Sigmoid colon (tissue), 7 donors: Measurements from ENCODE around the gene PALB2. TPM values are rescaled to one million over a fixed set of nuclear protein-coding genes. Genes with fewer than 3 reads are reported as not detected.

Experiments used
- DNase-seq: peaks from one replicate; pipeline ENCODE4 v3.0.0-alpha.2; 2019
- H3K27ac ChIP-seq, 4 donors: fragments of 200-600 bp; sonication (generic); one replicate each; pipeline ENCODE4 v1.5.1; 2016 to 2019; ENCODE audit warnings: mild to moderate bottlenecking in 1 of 4
- H3K27me3 ChIP-seq, 3 donors: fragments of 200-600 bp; sonication (generic); one replicate each; pipeline ENCODE4 v1.5.1; 2019; ENCODE audit warnings: mild to moderate bottlenecking in 1 of 3
- H3K36me3 ChIP-seq, 4 donors: fragments of 200-600 bp; sonication (generic); one replicate each; pipeline ENCODE4 v1.5.1; 2016 to 2019
- H3K4me1 ChIP-seq, 4 donors: fragments of 200-600 bp; sonication (generic); one replicate each; pipeline ENCODE4 v1.5.1; 2017 to 2019
- H3K4me3 ChIP-seq, 4 donors: fragments of 200-600 bp; sonication (generic); one replicate each; pipeline ENCODE4 v1.5.1; 2017 to 2019; ENCODE audit warnings: mild to moderate bottlenecking in 2 of 4, moderate library complexity in 1 of 4
- H3K9me3 ChIP-seq, 4 donors: fragments of 200-600 bp in 3 of 4; sonication (generic) in 3 of 4; one replicate each; pipeline versions ENCODE4 v1.5.1 to v1.6.1; 2013 to 2019
- CTCF ChIP-seq, 4 experiments: fragments of 450-650 bp in 3 of 4; fragments of 200-600 bp in 1 of 4; IDR thresholded peaks; one replicate each; pipeline ENCODE4 v1.5.1; 2016 to 2019; ENCODE audit warnings: antibody characterized with exemption in 4 of 4, mild to moderate bottlenecking in 3 of 4, moderate library complexity in 2 of 4
- EP300 ChIP-seq, 4 donors: sonication (generic); formaldehyde crosslinking; IDR thresholded peaks; one replicate each; pipeline ENCODE4 v1.6.1; 2017; ENCODE audit warnings: antibody characterized with exemption in 4 of 4
- POLR2A ChIP-seq, 2 donors: fragments of 450-650 bp; IDR thresholded peaks; one replicate each; pipeline ENCODE4 v1.6.1; 2016; ENCODE audit warnings: antibody characterized with exemption in 2 of 2, mild to moderate bottlenecking in 2 of 2, moderate library complexity in 2 of 2
- POLR2AphosphoS5 ChIP-seq, 4 donors: sonication (generic); formaldehyde crosslinking; IDR thresholded peaks; one replicate each; pipeline ENCODE4 v1.6.1; 2017; ENCODE audit warnings: antibody characterized with exemption in 4 of 4
- WGBS, 2 donors: extraction: QIAGEN DNeasy Blood & Tissue Kit; methylation state at CpG; one replicate each; pipeline ENCODE4 v1.1.7; 2013; 5-methylcytosine and 5-hydroxymethylcytosine counted together
- intact Hi-C: fragments of 100-400 bp; cut with DNase I; formaldehyde crosslinking; loops from one replicate; pipeline ENCODE4 v1.15.1; 2023
- polyA plus RNA-seq, 3 donors: library from polyadenylated mRNA; stranded (reverse); fragments of 200-250 nt; gene quantifications; one replicate each; pipeline ENCODE4 v1.2.3, GENCODE V29; 2013
- total RNA-seq, 4 donors: library from RNA; depleted of rRNA; stranded (reverse); fragments of >200 nt; gene quantifications; one replicate each; pipeline ENCODE4 v1.1.0, GENCODE V29; 2016
- donor health status: healthy with polysubstance abuse.
- donor health status: Bipolar disorder and iron deficiency.
- donor health status: healthy.

The PALB2 gene
- total and polyA plus RNA-seq, 7 donors: 7.2 to 11.2 (median 8.1) TPM

- DNase-seq: no peak
- no peak overlapping the region for H3K27ac ChIP-seq
- peaks cover 14 to 87% (median 32%) of the 10 kb centered on the region in 4 donors for H3K36me3 ChIP-seq
- no peak overlapping the region for H3K4me3 ChIP-seq
- peaks cover 0 to 17% (median 9%) of the 10 kb centered on the region in 4 donors for H3K4me1 ChIP-seq
- intact Hi-C loops: no loop called here
- TF ChIP-seq POLR2A (IDR thresholded peaks at IDR 0.05) (no peak), POLR2AphosphoS5 (IDR thresholded peaks at IDR 0.05) (no peak), EP300 (IDR thresholded peaks at IDR 0.05) (no peak)
- H3K9me3 ChIP-seq: no peaks in the 10 kb centered on the region
- H3K27me3 ChIP-seq: no peaks in the 10 kb centered on the region
These were observed 60.7 kb downstream of the PALB2 start for GRCh38 chr16:23580391-23580790.

- Histone ChIP-seq H3K27ac (no peak overlapping the region), H3K9me3 (no peaks in the 10 kb centered on the region), H3K4me1 (peaks cover 0 to 10% (median 1%) of the 10 kb centered on the region in 4 donors), H3K27me3 (no peaks in the 10 kb centered on the region), H3K4me3 (no peak overlapping the region), H3K36me3 (peaks cover 6 to 87% (median 23%) of the 10 kb centered on the region in 4 donors)
- no peak for DNase-seq
- intact Hi-C loops: no loop called here
- no peak for TF ChIP-seq POLR2A (IDR thresholded peaks at IDR 0.05)
- no peak for TF ChIP-seq EP300 (IDR thresholded peaks at IDR 0.05)
- TF ChIP-seq POLR2AphosphoS5 (IDR thresholded peaks at IDR 0.05): no peak
- TF ChIP-seq CTCF (IDR thresholded peaks at IDR 0.05): no peak
- 92 to 99% methylated on average over 4 of the region's 4 CpGs for WGBS, 2 donors
These were observed 61.7 kb downstream of the PALB2 start for GRCh38 chr16:23579371-23579770.

GRCh38 chr16:23578101-23578830, 62.8 kb downstream of the PALB2 start:
- H3K4me1 ChIP-seq: peaks cover 0 to 10% (median 0%) of the 10 kb centered on the region in 4 donors
- no peaks in the 10 kb centered on the region for H3K9me3 ChIP-seq
- no peak for TF ChIP-seq EP300 (IDR thresholded peaks at IDR 0.05)
- TF ChIP-seq POLR2A (IDR thresholded peaks at IDR 0.05): no peak
- no peak for TF ChIP-seq POLR2AphosphoS5 (IDR thresholded peaks at IDR 0.05)
- no peak for TF ChIP-seq CTCF (IDR thresholded peaks at IDR 0.05)
- intact Hi-C loops: no loop called here
- H3K36me3 ChIP-seq: peaks cover 6 to 90% (median 30%) of the 10 kb centered on the region in 4 donors
- 54 to 71% methylated on average over 5 of the region's 5 CpGs for WGBS, 2 donors
- peak overlapping the region in 1 of 4 donors; percentile 25 for H3K27ac ChIP-seq
- peak; percentile 18 for DNase-seq
- no peaks in the 10 kb centered on the region for H3K27me3 ChIP-seq
- H3K4me3 ChIP-seq: no peak overlapping the region

- DNase-seq: no peak
- Histone ChIP-seq H3K9me3 (no peaks in the 10 kb centered on the region), H3K27me3 (no peaks in the 10 kb centered on the region), H3K4me3 (no peak overlapping the region), H3K27ac (peak overlapping the region in 2 of 4 donors; percentile 15 to 25), H3K36me3 (peaks cover 6 to 90% (median 35%) of the 10 kb centered on the region in 4 donors), H3K4me1 (peaks cover 0 to 10% (median 0%) of the 10 kb centered on the region in 4 donors)
- 93 to 95% methylated on average over 2 of the region's 2 CpGs for WGBS, 2 donors
- intact Hi-C loops: no loop called here
- no peak for TF ChIP-seq CTCF (IDR thresholded peaks at IDR 0.05)
- TF ChIP-seq POLR2A (IDR thresholded peaks at IDR 0.05): no peak
- TF ChIP-seq EP300 (IDR thresholded peaks at IDR 0.05): no peak
- no peak for TF ChIP-seq POLR2AphosphoS5 (IDR thresholded peaks at IDR 0.05)
These were observed 63.6 kb downstream of the PALB2 start for GRCh38 chr16:23577493-23577892.

GRCh38 chr16:23575834-23576233, 65.3 kb downstream of the PALB2 start:
- Histone ChIP-seq H3K4me3 (no peak overlapping the region), H3K27me3 (no peaks in the 10 kb centered on the region), H3K4me1 (peaks cover 0 to 10% (median 0%) of the 10 kb centered on the region in 4 donors), H3K36me3 (peaks cover 7 to 90% (median 37%) of the 10 kb centered on the region in 4 donors), H3K27ac (no peak overlapping the region), H3K9me3 (no peaks in the 10 kb centered on the region)
- DNase-seq: no peak
- intact Hi-C loops: no loop called here
- TF ChIP-seq POLR2AphosphoS5 (IDR thresholded peaks at IDR 0.05): no peak
- TF ChIP-seq EP300 (IDR thresholded peaks at IDR 0.05): no peak
- TF ChIP-seq CTCF (IDR thresholded peaks at IDR 0.05): no peak
- TF ChIP-seq POLR2A (IDR thresholded peaks at IDR 0.05): no peak
- 93 to 94% methylated on average over 3 of the region's 3 CpGs for WGBS, 2 donors
